HepG2 (cell line): ENCODE data around the gene GOLT1A. TPM values are rescaled to one million over a fixed set of nuclear protein-coding genes. Genes with fewer than 3 reads are reported as not detected.

Experiments used
- AKAP8 ChIP-seq: sonication (generic); formaldehyde crosslinking; IDR thresholded peaks from 2 replicates; pipeline ENCODE4 v1.5.1; 2020; ENCODE audit warnings: mild to moderate bottlenecking, missing genetic modification reagents
- BHLHE40 ChIP-seq: IDR thresholded peaks from 2 replicates; pipeline ENCODE4 v1.6.1; 2011; ENCODE audit warnings: low read length, improper control_type of control experiment
- GTF2F1 ChIP-seq: fragments of 150-350 bp; IDR thresholded peaks from 2 replicates; pipeline ENCODE4 v1.6.1; 2014; ENCODE audit warnings: low read length
- POLR2AphosphoS5 ChIP-seq: IDR thresholded peaks from 2 replicates; pipeline ENCODE4 v1.6.1; 2012; ENCODE audit warnings: low read depth, low read length
- SAP130 ChIP-seq: IDR thresholded peaks from 2 replicates; pipeline ENCODE4 v1.6.1; 2016; ENCODE audit warnings: low read depth
- SCMH1 ChIP-seq: sonication (generic); formaldehyde crosslinking; IDR thresholded peaks from 2 replicates; pipeline ENCODE4 v1.9.0; 2021; ENCODE audit warnings: missing genetic modification reagents, mild to moderate bottlenecking, borderline replicate concordance
- SOX5 ChIP-seq: IDR thresholded peaks from 2 replicates; pipeline ENCODE4 v1.6.1; 2016; ENCODE audit warnings: borderline replicate concordance
- THAP11 ChIP-seq: IDR thresholded peaks from 2 replicates; pipeline ENCODE4 v1.6.1; 2016; ENCODE audit warnings: missing biosample characterization, missing genetic modification reagents
- U2AF1 ChIP-seq: fragments of 200-400 bp; formaldehyde crosslinking; optimal IDR thresholded peaks from 2 replicates; pipeline ENCODE3; 2017; ENCODE audit warnings: mild to moderate bottlenecking, low read depth, low read length
- ZNF605 ChIP-seq: sonication (generic); formaldehyde crosslinking; IDR thresholded peaks from 2 replicates; pipeline ENCODE4 v1.8.0; 2022; ENCODE audit warnings: mild to moderate bottlenecking, missing genetic modification reagents
- ZNF652 ChIP-seq: IDR thresholded peaks from 2 replicates; pipeline ENCODE4 v1.6.1; 2016; ENCODE audit warnings: low read depth, borderline replicate concordance
- ZNF7 ChIP-seq: IDR thresholded peaks from 2 replicates; pipeline ENCODE4 v1.6.1; 2016; ENCODE audit warnings: missing biosample characterization, missing genetic modification reagents
- ZNF709 ChIP-seq: sonication (generic); formaldehyde crosslinking; IDR thresholded peaks from 2 replicates; pipeline ENCODE4 v1.5.0; 2020; ENCODE audit warnings: mild to moderate bottlenecking, missing genetic modification reagents
- ZNF772 ChIP-seq: sonication (generic); formaldehyde crosslinking; IDR thresholded peaks from 2 replicates; pipeline ENCODE4 v1.5.0; 2020; ENCODE audit warnings: mild to moderate bottlenecking, missing genetic modification reagents
- polyA plus RNA-seq, 8 experiments: library from polyadenylated mRNA; depleted of rRNA in 3 of 8; stranded (reverse) in 7 of 8; unstranded in 1 of 8; fragments of >200 nt; fragmentation: Illumina TruSeq in 4 of 8; extraction: Trizol in 4 of 8; gene quantifications; 2 replicates each; pipeline versions ENCODE4 v1.2.1 to v1.2.3, GENCODE V29; 2011 to 2016; ENCODE audit warnings: low read depth in 4 of 8, missing spikeins in 1 of 8, mixed read lengths in 1 of 8; ENCODE audit not compliant: insufficient read depth in 1 of 8
- total RNA-seq, 5 experiments: library from RNA; depleted of rRNA; stranded (reverse); fragments of >200 nt; fragmentation: Illumina TruSeq; extraction: Trizol; gene quantifications; 2 replicates each; pipeline ENCODE4 v1.2.3, GENCODE V29; 2016; ENCODE audit warnings: low read depth in 1 of 5
- TF ChIP-seq, protein P1 (sequence below), 2 experiments: sonication (generic) in 1 of 2; formaldehyde crosslinking in 1 of 2; IDR thresholded peaks; 2 replicates each; pipeline versions ENCODE4 v1.4.0 to v1.6.1; 2018 to 2020; ENCODE audit warnings: missing genetic modification reagents in 2 of 2, borderline replicate concordance in 1 of 2, low read depth in 1 of 2, mild to moderate bottlenecking in 1 of 2, missing biosample characterization in 1 of 2
- TF ChIP-seq, protein P2 (sequence below): IDR thresholded peaks from 2 replicates; pipeline ENCODE4 v1.6.1; 2016; ENCODE audit warnings: low read depth, control low read depth
- TF ChIP-seq, protein P3 (sequence below): sonication (generic); formaldehyde crosslinking; IDR thresholded peaks from 2 replicates; pipeline ENCODE4 v1.8.1; 2023; ENCODE audit warnings: mild to moderate bottlenecking, moderate library complexity, missing genetic modification reagents
- TF ChIP-seq, protein P4 (sequence below): sonication (generic); formaldehyde crosslinking; IDR thresholded peaks from 2 replicates; pipeline ENCODE4 v1.8.1; 2023; ENCODE audit warnings: mild to moderate bottlenecking, missing genetic modification reagents
- TF ChIP-seq, protein P5 (sequence below): sonication (generic); formaldehyde crosslinking; IDR thresholded peaks from 2 replicates; pipeline ENCODE4 v1.5.0; 2020; ENCODE audit warnings: mild to moderate bottlenecking, missing genetic modification reagents, borderline replicate concordance
- TF ChIP-seq, protein P6 (sequence below): sonication (generic); formaldehyde crosslinking; IDR thresholded peaks from 2 replicates; pipeline ENCODE4 v1.4.0; 2020; ENCODE audit warnings: missing genetic modification reagents; ENCODE audit errors: not compliant biosample characterization

The GOLT1A gene
- total and polyA plus RNA-seq, 2 of the 13 experiments (the other 11 are each of a cell fraction or from before 2014, with no cell fraction given) = 25.8 to 28.0 TPM

DNA sequence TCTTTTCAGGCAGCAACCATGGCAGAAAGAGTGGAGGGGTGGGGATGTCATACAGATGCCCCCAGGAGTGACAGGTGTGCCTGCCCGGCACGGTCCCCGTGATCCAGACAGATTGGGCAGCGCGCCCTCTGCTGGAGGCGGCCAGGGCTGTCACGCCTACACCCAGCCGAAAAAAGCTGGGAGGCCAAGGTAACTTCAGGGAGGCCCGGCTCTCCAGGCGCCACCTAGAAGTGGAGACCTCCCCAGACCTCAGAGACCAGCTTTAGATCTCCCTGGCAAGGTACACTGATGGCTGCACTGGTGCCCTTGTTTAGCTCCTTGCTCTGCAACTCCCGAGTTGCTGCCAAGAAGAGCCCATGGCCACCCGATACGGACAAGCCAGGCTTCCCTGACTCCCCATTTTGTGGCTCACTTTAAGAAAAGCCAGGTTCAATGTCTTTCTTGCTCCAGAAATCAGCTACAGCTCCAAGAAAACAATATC is 6.6 kb downstream of the GOLT1A start (continued):
- TF ChIP-seq, protein P1, sequence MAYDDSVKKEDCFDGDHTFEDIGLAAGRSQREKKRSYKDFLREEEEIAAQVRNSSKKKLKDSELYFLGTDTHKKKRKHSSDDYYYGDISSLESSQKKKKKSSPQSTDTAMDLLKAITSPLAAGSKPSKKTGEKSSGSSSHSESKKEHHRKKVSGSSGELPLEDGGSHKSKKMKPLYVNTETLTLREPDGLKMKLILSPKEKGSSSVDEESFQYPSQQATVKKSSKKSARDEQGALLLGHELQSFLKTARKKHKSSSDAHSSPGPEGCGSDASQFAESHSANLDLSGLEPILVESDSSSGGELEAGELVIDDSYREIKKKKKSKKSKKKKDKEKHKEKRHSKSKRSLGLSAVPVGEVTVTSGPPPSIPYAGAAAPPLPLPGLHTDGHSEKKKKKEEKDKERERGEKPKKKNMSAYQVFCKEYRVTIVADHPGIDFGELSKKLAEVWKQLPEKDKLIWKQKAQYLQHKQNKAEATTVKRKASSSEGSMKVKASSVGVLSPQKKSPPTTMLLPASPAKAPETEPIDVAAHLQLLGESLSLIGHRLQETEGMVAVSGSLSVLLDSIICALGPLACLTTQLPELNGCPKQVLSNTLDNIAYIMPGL (CRISPR knock-in tag; IDR thresholded peaks at IDR 0.05; ENCODE audit: borderline replicate concordance in 1 of 2, low read depth in 1 of 2) = peak; percentile 42 to 56; a peak in 1 of 4 replicates
- no peak for TF ChIP-seq ZNF7 (CRISPR knock-in tag)
- TF ChIP-seq GTF2F1 = no peak
- no peak for TF ChIP-seq SOX5 (CRISPR knock-in tag)
- no peak for TF ChIP-seq U2AF1
- no peak for TF ChIP-seq ZNF709
- TF ChIP-seq, protein P2, sequence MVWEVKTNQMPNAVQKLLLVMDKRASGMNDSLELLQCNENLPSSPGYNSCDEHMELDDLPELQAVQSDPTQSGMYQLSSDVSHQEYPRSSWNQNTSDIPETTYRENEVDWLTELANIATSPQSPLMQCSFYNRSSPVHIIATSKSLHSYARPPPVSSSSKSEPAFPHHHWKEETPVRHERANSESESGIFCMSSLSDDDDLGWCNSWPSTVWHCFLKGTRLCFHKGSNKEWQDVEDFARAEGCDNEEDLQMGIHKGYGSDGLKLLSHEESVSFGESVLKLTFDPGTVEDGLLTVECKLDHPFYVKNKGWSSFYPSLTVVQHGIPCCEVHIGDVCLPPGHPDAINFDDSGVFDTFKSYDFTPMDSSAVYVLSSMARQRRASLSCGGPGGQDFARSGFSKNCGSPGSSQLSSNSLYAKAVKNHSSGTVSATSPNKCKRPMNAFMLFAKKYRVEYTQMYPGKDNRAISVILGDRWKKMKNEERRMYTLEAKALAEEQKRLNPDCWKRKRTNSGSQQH = no peak
- no peak for TF ChIP-seq ZNF652 (CRISPR knock-in tag)
- TF ChIP-seq SAP130 (CRISPR knock-in tag) = peak; percentile 26; the same call in 1 of the 2 replicates
- no peak for TF ChIP-seq POLR2AphosphoS5
- no peak for TF ChIP-seq ZNF605 (CRISPR knock-in tag)
- no peak for TF ChIP-seq THAP11 (CRISPR knock-in tag)
- TF ChIP-seq, protein P3, sequence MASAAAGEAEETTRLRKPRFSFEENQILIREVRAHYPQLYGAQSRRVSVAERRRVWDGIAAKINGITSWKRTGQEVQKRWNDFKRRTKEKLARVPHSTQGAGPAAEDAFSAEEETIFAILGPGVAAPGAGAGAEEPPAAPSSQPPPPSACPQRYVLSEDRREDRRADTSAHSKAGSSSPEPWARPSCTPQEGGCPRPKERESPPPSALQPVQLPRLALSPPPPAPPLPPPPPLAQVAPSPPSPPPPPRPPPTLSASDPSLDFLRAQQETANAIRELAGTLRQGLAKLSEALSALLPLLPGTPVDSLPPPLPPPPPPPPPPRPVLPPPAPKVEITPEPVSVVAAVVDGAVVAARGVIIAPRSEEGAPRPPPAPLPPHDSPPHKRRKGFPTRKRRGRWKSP = no peak
- TF ChIP-seq, protein P4, sequence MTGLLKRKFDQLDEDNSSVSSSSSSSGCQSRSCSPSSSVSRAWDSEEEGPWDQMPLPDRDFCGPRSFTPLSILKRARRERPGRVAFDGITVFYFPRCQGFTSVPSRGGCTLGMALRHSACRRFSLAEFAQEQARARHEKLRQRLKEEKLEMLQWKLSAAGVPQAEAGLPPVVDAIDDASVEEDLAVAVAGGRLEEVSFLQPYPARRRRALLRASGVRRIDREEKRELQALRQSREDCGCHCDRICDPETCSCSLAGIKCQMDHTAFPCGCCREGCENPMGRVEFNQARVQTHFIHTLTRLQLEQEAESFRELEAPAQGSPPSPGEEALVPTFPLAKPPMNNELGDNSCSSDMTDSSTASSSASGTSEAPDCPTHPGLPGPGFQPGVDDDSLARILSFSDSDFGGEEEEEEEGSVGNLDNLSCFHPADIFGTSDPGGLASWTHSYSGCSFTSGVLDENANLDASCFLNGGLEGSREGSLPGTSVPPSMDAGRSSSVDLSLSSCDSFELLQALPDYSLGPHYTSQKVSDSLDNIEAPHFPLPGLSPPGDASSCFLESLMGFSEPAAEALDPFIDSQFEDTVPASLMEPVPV (CRISPR knock-in tag) = no peak
- TF ChIP-seq ZNF772 (CRISPR knock-in tag) = no peak
- no peak for TF ChIP-seq SCMH1 (CRISPR knock-in tag)
- TF ChIP-seq, protein P5, sequence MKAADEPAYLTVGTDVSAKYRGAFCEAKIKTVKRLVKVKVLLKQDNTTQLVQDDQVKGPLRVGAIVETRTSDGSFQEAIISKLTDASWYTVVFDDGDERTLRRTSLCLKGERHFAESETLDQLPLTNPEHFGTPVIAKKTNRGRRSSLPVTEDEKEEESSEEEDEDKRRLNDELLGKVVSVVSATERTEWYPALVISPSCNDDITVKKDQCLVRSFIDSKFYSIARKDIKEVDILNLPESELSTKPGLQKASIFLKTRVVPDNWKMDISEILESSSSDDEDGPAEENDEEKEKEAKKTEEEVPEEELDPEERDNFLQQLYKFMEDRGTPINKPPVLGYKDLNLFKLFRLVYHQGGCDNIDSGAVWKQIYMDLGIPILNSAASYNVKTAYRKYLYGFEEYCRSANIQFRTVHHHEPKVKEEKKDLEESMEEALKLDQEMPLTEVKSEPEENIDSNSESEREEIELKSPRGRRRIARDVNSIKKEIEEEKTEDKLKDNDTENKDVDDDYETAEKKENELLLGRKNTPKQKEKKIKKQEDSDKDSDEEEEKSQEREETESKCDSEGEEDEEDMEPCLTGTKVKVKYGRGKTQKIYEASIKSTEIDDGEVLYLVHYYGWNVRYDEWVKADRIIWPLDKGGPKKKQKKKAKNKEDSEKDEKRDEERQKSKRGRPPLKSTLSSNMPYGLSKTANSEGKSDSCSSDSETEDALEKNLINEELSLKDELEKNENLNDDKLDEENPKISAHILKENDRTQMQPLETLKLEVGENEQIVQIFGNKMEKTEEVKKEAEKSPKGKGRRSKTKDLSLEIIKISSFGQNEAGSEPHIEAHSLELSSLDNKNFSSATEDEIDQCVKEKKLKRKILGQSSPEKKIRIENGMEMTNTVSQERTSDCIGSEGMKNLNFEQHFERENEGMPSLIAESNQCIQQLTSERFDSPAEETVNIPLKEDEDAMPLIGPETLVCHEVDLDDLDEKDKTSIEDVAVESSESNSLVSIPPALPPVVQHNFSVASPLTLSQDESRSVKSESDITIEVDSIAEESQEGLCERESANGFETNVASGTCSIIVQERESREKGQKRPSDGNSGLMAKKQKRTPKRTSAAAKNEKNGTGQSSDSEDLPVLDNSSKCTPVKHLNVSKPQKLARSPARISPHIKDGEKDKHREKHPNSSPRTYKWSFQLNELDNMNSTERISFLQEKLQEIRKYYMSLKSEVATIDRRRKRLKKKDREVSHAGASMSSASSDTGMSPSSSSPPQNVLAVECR (CRISPR knock-in tag) = peak; percentile 48; the same call in 1 of the 2 replicates
- TF ChIP-seq BHLHE40 = peak; percentile 40; the same call in 1 of the 2 replicates
- TF ChIP-seq, protein P6, sequence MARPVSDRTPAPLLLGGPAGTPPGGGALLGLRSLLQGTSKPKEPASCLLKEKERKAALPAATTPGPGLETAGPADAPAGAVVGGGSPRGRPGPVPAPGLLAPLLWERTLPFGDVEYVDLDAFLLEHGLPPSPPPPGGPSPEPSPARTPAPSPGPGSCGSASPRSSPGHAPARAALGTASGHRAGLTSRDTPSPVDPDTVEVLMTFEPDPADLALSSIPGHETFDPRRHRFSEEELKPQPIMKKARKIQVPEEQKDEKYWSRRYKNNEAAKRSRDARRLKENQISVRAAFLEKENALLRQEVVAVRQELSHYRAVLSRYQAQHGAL (CRISPR knock-in tag) = no peak
- TF ChIP-seq AKAP8 (CRISPR knock-in tag) = no peak
